HG03066 (cell line): ENCODE results near the gene KCNIP3.
"Not testable (repeated sequence)": the region's sequence is repeated elsewhere in the genome, so short reads cannot be mapped to it uniquely, and the experiment has no call there.

Experiments
- ATAC-seq: cut with Tn5 transposase; IDR thresholded peaks from one replicate; pipeline ENCODE4 v1.9.1; 2021; ENCODE audit warnings: low read depth; ENCODE audit not compliant: unreplicated experiment

Gene KCNIP3

GRCh38 chr2:95356821-95357700, 59.9 kb downstream of the KCNIP3 start:
- ATAC-seq, result no peak

GRCh38 chr2:95357717-95358280, 60.7 kb downstream of the KCNIP3 start:
- no peak for ATAC-seq

GRCh38 chr2:95359031-95359430, 61.9 kb downstream of the KCNIP3 start:
- ATAC-seq, result no peak

DNA sequence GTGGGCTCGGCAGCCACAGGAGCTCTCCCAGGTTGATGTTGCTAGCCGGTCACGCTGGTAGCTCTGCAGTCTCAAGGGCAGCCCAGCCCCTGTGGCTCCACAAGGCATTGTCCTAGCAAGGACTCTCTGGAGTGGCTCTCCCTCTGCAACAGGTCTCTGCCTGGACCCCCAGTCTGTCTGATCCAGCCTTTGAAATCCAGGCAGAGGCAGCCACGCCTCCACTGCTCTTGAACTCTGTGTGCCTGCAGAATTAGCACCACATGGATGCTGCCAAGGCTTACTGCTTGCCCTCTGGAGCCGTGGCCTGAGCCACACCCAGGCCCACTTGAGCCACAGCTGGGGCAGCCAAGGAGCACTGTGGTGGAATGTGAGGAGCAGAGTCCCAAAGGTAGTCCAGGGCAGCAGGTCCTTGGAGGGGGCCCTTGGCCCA, 62.4 kb downstream of the KCNIP3 start:
- no peak for ATAC-seq

GRCh38 chr2:95361216-95361980, 64.3 kb downstream of the KCNIP3 start:
- ATAC-seq, result no peak

- no peak for ATAC-seq
Measured at GRCh38 chr2:95362486-95362885, 65.3 kb downstream of the KCNIP3 start.

GRCh38 chr2:95366514-95366913, 69.4 kb downstream of the KCNIP3 start:
- no peak for ATAC-seq

GRCh38 chr2:95372216-95372829, 75.2 kb downstream of the KCNIP3 start:
- ATAC-seq, result no peak

GRCh38 chr2:95372845-95373244, 75.7 kb downstream of the KCNIP3 start:
- no peak for ATAC-seq

- ATAC-seq, result no peak
Measured at GRCh38 chr2:95374029-95374428, 76.9 kb downstream of the KCNIP3 start.

- ATAC-seq, result no peak
Measured at GRCh38 chr2:95374451-95374920, 77.3 kb downstream of the KCNIP3 start.

GRCh38 chr2:95374921-95375471, 77.8 kb downstream of the KCNIP3 start:
- no peak for ATAC-seq

DNA sequence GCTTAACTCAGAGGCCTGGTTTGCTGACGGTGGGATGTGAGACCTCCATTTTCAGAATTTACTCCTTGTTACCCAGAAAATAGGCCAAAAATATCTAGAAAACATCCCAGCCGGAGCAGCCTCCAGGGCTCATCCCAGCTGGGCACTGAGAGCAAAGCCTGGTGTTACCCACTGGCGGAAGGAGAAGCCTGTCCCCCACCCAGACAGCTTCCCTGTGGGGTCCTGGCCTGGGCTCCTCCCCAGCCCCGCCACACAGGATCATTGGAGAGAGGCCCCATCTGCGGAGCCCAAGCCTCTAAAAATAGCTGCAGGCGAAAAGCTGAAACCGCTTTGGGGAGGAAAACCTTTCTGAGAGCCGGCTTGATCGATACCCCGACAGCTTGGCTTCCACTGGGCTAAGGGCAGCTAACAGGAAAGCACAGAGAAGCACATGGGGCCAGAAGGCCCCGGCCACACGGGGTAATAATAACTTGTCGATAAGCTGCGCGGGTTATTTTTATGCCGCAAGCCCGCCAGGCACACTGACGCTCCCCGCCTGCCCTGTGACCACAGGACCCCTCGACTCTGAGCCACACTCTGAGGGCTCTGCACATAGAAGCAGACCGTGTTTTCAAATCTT, 78.5 kb downstream of the KCNIP3 start:
- no peak for ATAC-seq

DNA sequence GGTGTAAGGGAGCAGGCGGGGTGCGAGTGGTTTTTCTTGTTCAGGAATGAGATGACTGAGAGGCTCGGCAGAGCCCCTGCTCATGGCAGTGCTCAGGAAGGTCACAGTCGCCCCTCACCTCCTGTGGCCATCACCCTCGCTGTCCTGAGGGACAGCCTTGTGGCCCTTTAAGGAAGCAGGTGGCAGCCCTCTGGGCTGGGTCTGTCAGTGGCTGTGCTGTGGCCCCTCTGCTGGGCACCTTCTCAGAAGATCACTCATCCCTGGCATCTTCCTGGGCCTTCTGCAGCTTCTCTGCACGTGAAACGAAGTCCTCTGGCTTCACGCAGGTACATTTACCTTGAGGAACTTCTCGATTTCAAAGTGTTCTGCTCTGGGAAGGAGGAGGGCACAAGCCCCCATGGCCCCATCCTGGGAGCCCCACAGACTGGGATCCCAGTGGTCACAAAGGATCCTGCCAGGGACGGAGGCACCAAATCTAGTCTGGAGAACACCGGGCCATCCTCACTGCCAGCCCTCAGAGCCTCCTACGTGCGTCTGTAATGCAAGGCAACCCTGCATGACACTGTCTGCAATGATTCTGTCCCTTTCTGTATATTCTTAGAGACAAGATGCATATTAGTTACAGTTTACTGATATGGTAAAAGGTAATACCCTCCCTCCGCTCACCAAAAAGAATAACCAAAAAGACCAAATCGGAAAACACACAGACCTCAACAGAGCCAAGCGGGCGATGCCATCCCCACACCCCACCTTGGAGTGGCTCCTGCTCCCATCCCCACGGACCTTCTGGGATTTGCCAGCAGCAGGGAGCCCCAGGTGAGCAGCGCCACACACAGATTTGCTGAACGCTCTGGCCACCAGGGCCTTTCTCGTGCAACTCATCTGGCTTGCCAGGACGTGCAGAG, 79.4 kb downstream of the KCNIP3 start:
- ATAC-seq, result no peak

DNA sequence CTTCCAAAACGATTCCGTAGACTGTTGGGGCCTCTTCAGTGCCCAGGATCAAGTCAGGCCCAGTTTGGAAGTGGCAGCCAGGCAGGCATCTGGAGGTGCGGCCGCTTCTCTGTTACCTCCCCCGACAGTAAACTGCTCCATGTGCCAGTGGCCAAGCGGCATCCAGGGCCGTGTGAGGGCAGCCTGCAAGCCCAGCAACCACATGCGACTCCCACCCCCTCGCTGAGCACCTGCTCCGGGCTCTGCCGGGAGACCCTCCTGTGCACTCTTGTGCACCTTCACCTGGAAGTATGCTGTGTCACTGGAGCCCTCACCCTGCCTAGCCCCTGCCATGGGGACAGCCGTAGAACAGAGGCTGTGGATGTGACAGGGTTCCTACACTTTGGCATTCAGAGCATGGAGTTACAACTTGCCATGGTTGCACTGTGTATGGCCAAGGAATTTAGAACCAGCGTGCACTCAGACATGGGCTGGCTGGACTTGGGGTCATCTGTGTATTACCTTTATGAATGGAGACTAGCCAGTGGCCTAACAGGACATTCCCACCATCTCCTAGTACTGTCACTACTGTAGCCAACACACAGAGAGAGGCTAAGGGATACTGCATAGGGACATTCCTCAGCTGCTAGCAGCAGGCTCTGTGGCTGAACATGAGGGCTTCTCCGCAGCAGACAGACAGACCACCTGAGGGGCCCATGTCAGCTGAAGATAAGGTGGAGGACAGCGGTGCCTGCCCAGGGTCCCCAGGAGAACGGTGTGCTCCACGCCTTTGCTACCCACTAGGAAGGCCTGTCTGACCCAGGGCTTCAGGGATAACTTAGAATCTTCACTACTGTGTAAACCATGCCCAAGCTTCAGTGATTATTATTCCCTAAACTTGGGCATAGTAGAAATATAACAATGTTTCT, 80.3 kb downstream of the KCNIP3 start:
- ATAC-seq, result no peak

GRCh38 chr2:95378281-95378680, 81.1 kb downstream of the KCNIP3 start:
- not testable (repeated sequence) for ATAC-seq

DNA sequence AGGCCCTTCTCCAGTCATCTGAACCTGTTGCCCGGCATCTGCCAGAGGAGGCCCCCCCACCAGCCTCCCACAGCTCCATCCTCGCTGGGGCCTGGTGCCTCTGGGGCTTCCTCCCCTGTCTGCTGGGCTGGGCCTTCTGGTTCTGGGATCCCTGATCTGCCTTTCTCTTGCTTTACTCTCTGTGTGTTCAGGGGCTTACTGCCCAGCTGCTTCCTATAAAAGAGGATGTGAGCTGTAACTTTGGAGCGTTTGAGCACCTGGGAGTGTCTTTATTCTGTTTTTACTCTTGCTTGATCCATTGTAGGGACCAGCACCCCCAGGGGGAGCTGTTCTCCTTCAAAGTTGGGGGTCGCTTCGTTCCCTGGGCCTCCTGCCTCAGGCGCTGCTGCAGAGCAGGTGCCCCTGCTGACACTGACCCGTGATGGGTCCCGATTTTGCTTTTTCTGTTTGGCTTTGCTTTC, 82.3 kb downstream of the KCNIP3 start:
- ATAC-seq, result no peak

- no peak for ATAC-seq
Measured at GRCh38 chr2:95380280-95380679, 83.1 kb downstream of the KCNIP3 start.
